Dedifferentiated amniotic fluid mesenchymal stem cell (primary cell): ENCODE measurements around the gene KCNQ4.

Experiments used
- DNase-seq: peaks from one replicate; pipeline ENCODE4 v3.0.0-alpha.2; 2016; ENCODE audit errors: extremely low spot score

KCNQ4 gene

DNA sequence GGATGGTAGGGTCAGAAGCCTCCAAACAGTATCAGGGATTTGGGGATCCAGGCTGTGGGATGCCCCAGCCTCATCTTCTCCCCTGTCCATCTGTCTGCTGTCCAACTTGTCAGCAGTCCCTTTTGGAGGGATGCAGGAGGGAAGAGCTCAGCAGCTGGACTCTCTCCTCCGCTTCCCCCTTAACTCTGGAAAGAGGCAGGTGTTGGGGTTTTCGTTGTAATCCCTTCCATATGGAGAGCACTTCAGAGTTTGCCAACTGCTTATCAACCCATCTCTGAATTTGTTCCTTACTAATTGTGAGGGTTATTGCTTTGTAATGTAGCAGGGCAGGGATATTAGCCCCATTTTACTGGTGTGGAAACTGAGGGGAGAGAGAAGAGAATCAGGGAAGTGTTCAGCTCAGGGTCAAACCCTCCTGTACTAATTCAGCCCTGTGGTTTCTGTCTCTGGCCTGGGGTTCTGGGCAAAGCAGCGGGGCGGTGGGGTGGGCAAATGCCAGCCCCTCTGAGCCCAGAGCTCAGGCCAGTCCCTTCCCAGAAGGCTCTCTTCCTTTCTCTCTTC lies 75.3 kb downstream of the KCNQ4 start:
- DNase-seq: no peak

- no peak for DNase-seq
Observed at GRCh38 chr1:40860706-40861223, 77.2 kb downstream of the KCNQ4 start.

- DNase-seq: no peak
Observed at GRCh38 chr1:40861224-40862003, 77.8 kb downstream of the KCNQ4 start.

DNA sequence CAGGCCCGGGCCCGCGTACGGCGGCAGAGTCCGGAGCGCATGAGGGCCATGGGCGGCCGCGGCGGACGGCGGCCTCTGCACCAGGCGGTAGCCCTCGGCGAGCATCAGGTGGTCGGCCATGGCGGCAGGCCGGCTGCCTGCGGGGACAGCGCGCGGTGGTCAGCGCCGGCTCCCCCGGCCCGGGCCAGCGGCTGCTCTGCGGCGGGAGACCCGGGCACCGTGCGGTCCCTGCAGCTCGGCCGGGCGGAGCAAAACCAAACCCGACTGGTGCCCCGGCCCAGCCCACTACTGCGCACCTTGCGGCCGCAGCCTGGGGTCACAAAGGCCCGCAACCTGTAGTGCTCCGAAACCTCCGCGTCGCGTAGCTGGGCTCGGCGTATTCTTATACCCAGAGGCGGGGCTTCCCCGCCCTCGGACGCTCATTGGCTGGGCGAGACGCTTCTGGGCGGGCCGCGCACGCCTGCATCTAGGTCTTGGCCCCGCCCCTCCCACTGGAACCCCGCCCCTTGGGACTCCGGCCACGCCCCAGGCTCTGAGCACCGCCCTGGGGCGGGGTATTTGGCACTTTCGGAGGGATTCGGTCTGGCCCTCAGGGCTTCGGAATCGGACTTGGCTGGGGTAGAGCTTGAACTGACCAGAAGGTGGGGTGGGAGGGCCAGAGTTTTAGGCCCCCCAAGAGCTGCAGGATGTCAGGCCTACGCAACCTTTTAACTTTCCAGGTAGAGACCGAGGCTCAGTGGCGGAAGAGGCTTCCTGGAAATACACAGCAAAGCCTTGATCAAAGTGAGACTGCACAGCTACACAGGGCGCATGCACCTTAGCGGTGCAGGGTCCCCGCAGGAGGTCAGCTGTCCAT lies 78.6 kb downstream of the KCNQ4 start, which contains the start of gene CITED4:
Gene CITED4, minus strand, starts transcription at position 356 of the 856 bp plus-strand sequence. Its CDS starts 236 bp downstream, at position 120.
- DNase-seq: peak; percentile 82

- DNase-seq: no peak
Observed at GRCh38 chr1:40868051-40868723, 84.6 kb downstream of the KCNQ4 start.

DNA sequence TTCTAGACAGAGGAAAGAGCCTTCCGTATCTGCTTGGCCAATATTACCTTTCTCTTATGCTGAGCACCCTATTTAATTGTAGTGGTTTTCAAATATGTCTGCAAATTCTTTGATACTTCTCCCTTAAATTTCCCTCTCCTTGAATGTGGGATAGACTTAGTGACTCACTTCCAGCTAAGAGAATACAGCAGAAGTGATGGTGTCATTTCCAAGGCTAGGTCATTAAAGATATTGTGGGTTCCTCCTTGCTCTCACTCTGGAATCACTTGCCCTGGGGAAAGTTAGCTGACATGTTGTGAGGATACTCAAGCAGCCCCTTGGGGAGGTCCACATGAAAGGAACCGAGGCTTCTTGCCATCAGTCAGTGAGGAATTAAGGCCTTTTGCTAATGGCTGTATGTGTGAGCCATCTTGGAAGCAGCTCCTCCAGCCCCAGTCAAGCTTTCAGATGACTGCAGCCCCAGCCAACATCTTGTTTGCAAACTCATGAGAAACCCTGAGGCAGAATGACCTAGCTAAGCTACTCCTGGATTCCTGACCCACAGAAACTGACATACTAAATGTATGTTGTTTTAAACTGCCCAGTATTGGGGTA lies 86.6 kb downstream of the KCNQ4 start:
- DNase-seq: no peak

- peak; percentile 15 for DNase-seq
Observed at GRCh38 chr1:40872276-40872675, 88.7 kb downstream of the KCNQ4 start.

DNA sequence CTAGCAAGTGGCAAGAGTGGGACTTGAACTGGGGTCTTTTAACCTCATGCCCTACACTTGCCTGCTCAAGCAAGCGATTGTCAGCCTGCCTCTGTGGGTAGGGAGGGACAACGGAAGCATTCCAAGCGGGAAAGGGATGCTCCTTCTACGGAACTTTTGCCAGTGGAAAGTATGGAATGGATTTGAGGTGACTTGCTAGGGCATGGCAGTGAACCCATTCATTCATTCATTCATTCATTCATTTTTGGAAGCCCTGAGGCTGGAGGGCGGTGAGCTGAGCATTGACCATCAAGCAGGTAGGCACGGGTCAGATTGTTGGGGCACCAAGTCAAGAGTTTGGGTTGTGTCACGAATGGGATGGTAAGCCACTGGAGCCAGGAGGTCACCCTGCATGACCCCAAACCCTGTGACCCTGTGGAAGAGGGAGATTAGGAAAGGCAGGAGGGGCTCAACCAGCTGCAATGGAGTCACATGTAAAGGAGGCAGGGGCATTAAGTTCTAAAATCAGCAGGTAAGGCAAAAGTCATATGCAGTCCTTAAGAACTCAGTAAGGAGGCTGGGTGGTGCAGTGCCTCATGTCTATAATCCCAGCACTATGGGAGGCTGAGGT lies 90.4 kb downstream of the KCNQ4 start:
- DNase-seq: no peak

DNA sequence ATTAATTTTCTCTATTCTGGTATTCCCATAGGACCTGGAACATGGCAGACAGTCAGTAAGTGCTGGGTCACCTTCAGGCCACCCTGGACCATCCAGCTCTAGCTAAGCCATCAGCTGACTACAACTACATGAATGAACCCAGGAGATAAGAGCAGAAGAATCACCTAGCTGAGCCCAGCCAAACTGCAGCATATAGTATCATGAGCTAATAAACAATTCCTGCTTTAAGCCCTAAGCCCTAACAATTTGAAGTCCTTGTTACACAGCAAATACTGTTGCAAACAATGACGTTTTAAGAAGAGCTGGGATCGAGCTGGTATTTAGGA lies 92.8 kb downstream of the KCNQ4 start:
- no peak for DNase-seq

- DNase-seq: no peak
Observed at GRCh38 chr1:40876891-40877290, 93.3 kb downstream of the KCNQ4 start.

GRCh38 chr1:40877698-40878097 lies 94.1 kb downstream of the KCNQ4 start:
- DNase-seq: peak; percentile 79

DNA sequence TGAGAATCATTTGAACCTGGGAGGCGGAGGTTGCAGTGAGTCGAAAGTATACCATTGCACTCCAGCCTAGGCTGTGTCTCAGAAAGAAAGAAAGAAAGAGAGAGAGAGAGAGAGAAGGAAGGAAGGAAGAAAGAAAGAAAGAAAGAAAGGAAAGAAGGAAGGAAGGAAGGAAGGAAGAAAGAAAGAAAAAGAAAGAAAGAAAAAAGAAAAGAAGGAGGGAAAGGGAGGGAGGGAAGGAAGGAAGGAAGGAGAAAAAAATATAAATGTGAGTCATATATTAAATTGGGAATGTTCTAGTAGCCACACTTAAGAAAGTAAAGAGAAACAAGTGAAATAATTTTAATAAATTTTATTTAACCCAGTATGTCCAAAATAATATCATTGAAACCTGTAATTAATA lies 95.3 kb downstream of the KCNQ4 start:
- no peak for DNase-seq

- DNase-seq: no peak
Observed at GRCh38 chr1:40879482-40880175, 96.0 kb downstream of the KCNQ4 start.

- no peak for DNase-seq
Observed at GRCh38 chr1:40880813-40881549, 97.4 kb downstream of the KCNQ4 start.

DNA sequence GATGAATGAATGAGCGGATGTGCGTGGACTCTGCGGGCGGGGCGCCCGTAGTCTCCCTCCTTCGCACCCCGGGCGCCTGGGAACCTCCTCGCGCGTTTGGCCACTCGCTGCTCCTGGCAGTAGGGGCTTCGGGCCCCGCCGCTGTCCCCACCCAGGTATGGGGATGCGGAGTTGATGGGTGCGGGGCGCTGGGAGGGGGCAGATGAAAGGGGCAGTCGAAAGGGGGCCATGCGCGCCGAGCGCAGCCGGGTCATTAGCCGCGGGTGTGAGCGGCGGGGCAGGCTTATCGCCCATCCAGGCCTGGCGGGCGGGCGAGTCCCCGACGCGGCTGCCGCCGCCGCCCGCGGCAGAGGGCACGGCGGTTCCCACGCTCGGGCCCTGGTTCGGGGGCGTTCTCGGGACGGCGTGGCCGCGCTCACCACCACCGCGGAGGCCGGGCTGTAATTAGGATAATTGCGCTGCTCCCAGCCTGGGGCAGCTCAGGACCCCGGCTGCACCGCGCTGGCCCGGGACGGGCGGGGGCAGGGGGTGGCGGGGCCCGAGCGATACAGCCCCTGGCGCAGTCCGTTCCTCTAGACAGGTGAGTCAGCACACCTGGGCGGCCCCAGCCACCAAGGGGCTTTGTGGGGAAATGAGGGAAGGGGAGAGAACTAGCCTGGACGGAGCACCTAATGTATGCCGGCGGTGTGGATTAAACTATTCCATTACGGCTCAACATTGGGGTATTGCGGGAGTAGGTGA lies 100.6 kb downstream of the KCNQ4 start:
- no peak for DNase-seq

GRCh38 chr1:40886318-40887011 lies 102.9 kb downstream of the KCNQ4 start:
- DNase-seq: no peak

DNA sequence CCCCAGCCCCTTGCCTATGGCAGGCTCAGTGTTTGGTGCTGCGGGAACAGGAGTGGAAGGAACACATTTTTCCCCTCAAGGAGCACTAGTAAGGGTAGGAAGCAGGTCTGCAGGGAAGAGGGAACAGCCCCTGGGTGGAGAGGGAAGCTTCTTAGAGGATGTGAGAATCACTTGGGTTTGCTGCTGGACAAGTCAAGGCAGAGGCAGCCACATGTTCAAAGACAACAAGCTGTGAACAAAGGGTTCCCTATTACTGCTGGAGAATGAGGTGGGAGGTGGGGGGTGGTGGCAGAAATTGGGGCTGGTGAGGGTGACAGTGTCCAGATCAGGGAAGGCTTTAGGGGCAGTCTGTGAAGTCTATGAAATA lies 103.4 kb downstream of the KCNQ4 start:
- no peak for DNase-seq

DNA sequence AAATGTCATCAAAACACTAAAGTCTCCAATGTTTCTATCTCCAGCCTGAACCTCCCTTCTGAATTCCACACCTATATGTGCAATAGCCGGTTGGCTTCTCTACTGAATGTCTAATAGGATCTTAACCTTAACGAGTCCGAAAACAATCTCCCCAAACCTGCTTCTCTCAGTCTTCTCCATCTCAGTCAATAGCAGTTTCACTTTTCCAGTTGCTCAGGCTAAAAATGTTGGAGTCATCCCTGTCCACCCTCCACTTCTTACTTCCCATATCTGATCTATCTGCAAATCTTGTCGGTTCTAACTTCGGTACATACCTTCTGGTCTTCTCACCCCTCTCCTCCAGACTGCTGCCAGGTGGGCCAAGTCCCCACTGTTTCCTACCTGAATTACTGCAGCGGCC lies 104.1 kb downstream of the KCNQ4 start:
- no peak for DNase-seq
